HG03520 (cell line): ENCODE results near the gene SSTR1.

Experiments used
- ATAC-seq: cut with Tn5 transposase; IDR thresholded peaks from one replicate; pipeline ENCODE4 v1.9.1; 2021; ENCODE audit warnings: mild to moderate bottlenecking, moderate library complexity; ENCODE audit not compliant: unreplicated experiment

SSTR1 gene

DNA sequence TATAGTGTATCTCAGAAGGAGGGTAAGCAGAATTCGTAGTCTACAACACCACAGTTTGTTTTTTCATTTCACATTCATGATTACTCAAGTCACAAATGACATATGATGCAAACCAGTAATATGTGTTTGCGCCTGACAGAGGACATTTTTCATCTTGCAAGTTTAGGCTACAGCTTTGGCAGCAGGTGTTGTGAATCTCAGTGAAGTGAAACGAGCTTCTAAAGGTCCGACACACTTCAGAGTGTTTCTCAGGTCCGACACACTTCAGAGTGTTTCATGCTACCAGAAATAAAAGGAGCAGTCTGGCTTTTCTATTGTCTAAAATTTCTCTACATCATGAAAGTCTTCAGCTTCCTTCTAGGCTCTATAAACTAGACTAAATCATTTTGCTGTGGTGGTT lies 25.5 kb downstream of the SSTR1 start:
- no peak for ATAC-seq

DNA sequence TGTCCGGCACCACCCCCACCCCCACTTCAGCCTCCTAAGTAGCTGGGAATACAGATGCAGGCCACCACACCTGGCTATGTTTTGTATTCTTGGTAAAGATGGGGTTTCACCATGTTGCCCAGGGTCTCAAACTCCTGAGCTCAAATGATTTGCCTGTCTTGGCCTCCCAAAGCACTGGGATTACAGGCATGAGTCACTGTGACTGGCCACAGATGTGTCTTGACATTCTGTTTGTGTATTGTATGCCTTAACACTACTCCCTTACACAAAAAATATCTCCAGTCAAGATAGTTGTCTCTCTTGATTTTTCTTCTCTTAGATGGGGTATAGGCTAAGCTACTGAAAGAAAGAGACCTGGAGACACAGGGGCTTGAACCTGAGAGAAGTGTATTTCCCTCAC lies 30.6 kb downstream of the SSTR1 start:
- ATAC-seq, result no peak

DNA sequence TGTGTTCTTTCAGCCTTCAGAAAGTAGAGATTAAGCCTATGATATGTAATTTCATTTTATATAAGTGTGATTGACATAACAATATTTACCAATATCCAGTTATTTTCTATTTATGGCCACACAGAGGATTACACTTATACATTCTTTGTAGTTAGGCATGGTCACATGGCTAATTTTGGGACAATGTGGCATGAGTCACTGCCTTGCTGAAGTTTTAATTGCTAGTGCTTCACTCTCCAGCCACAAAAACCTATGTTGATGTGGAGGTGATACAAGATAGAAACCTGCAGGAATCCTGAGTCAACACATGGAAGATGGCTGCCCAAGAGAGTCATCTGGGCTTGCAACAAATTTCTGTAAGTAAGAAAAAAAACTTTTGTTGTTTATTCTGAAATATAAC lies 31.2 kb downstream of the SSTR1 start:
- ATAC-seq, result no peak

- ATAC-seq, result no peak
Measured at GRCh38 chr14:38243696-38244240, 36.1 kb downstream of the SSTR1 start.

DNA sequence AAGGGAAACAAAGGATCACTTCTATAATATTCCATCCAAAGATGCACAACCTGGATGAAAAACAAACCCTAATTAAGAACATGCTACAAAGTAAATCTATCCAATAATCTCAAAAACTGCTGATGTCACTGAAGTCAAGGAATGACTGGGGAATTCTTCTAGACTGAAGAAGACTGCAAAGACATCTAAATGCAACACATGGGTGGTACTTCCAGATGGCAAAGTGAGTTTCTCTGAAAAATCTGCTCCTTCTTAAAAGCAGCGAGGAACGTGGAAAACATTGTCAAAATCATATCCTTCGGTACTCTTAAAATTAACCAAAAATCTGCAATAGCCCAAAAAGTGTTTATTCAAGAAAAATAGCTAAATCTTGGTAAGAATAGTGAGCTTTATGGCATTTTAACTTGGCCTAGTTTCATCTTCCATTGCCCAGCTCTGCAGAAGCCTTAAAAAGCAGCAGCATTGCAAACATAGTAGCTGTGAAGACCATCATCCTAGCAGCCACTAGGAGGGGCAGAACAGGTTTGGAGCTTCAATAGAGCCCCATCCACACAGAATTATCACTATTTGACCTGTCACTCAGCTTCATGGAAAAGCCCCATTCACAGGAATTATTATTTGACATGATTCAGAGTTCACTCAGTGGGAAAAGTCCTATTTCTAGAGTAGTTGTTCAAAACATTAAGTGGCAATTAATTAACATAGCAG lies 40.8 kb downstream of the SSTR1 start:
- no peak for ATAC-seq

DNA sequence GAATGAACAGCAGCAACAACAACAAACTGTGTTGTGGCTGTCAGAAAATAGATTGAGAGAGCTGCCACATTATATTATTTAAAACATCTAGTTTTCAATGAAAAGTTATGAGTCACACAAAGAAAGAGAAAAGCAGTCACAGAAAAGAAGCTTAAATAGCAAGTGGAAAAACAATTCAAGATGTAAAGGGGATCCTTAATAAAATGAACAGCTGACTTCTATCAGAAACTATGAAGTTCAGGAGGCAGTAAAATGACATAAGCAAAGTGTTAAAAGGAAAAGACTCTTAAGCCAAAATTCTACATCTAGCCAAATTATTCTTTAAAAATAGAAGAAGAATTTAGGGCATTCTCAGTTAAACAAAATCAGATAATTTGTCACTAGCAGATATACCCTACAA lies 42.6 kb downstream of the SSTR1 start:
- ATAC-seq, result no peak

DNA sequence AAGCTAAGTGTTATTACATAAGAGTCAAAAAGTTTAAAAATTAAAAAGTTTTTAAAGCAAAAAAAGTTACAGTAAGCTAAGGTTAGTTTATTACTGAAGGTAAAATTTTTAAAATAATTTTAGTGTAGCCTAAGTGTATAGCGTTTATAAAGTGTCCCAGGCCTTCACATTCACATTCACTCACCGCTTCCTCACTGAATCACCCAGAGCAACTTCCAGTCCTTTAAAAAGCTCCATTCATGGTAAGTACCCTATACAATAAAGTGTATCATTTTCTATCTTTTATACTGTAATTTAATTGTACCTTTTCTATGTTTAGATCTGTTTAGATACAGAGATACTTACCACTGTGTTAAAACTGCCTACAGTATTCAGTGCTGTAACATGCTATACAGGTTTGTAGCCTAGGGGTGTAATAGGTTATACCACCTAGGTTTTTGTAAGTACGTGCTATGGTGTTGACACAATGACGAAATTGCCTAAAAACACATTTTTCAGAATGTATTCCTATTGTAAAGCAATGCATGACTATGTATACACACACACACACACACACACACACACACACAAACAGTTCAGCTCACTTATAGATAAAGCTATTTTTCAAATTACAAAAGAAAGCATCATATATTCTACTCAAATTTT lies 44.5 kb downstream of the SSTR1 start:
- ATAC-seq, result no peak

- ATAC-seq, result no peak
Measured at GRCh38 chr14:38253676-38254075, 46.0 kb downstream of the SSTR1 start.

DNA sequence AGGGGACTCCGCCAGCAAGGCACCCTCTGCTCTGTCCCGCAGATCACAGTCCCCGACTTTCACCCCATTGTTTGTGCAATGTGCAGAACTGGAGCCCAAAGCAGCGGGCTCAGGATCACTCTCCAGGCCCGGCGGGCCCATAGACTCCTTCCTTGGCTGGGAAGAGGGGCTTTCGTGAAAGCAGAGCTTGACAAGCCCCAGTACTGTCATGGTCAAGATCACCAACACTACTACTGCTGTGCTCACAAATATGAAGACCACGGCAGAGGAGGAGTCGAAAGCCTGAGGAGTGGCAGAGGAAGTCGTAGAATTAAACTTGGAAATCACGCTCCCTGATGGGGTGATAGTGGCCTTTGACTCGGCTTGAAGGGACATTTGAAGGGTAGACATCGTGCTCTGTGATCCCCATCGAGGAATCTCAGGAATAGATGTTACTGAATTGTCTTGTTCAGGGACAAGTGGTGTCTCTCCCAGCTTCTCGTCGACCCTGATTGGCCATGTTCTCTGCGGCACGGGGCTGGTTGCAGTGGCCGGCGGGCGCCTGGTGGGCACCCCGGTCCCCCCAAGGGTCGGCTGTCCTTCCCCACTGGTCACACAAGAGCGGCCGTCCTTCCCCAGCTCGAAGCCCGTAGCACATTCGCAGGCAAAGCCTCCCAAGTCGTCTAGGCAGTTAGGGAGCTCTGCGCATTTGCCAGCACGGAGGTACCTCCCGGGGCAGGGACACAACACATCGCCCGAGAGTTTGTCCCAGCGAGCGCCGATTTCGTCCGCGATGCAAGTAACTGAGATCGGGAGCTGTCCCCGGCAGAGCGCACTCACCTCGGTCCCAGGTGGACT lies 47.1 kb downstream of the SSTR1 start:
- no peak for ATAC-seq

DNA sequence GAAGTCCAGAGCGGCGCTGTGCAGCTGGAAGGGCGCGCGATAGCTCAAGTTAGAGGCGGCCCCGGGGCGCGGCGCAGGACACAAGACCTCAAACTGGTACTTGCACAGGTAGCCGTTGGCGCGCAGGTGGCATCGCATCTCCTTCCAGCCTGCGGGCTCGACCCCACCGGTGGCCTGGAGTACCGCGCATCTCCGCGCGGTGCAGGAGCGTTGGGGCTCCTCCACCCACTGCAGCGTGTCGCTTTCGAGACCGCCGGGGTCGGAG lies 47.6 kb downstream of the SSTR1 start:
- ATAC-seq, result no peak

- ATAC-seq, result no peak
Measured at GRCh38 chr14:38255673-38256532, 48.2 kb downstream of the SSTR1 start, which contains the start of gene CLEC14A. Gene CLEC14A, minus strand, starts transcription at chr14:38256093. Its CDS starts 71 bp downstream, at chr14:38256022.

GRCh38 chr14:38256533-38256840 lies 48.8 kb downstream of the SSTR1 start:
- no peak for ATAC-seq

GRCh38 chr14:38257507-38257906 lies 49.8 kb downstream of the SSTR1 start:
- no peak for ATAC-seq

DNA sequence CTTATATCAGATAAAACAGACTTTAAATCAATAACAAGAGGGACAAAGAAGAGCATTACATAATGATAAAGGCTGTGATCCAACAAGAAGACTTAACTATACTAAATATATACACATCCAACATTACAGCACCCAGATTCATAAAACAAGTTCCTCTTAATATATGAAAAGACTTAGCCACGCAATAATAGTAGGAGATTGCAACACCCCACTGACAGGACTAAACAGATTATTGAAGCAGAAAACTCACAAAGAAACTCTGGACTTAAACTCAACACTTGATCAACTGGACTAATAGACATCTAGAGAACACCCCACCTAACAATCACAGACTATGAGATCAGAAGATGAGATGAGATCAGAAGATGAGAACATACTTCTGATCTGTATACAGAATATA lies 53.9 kb downstream of the SSTR1 start:
- no peak for ATAC-seq
